ENCODE data around the gene RAP1GAP.

DNA sequence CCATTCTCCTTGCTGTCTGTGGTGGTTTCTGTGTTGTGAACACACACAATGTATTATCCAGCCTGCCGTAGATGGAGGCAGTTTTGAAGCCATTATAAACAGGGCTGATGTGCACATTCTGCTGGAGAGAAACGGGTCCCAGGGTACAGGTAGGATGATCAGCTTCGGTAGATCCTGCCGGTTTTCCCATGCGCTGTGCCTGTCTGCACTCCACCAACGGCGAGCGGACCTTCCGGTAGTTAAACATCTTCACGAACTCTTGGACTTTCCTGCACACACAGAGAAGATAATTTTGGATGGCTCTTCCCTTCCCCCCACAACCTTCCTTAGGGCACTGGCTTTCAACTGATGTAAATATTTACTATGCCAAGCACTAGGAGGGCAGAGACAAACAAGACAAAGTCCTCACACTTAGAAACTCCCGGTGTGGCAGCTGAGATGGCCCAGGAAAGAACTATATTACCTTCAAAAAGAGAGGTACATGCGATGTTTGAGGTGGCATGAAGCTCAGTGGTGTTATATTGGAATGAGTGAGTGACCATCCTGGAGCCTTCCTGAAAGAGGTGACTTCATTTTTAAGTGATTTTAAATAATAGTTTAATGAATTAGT is 118.2 kb downstream of the RAP1GAP start:
- TF ChIP-seq PHF8 (IDR thresholded peaks at IDR 0.05; ENCODE audit: borderline replicate concordance, low read depth) (no peak), EHMT2 (IDR thresholded peaks at IDR 0.05; ENCODE audit: low read depth) (no peak), EP300 (IDR thresholded peaks at IDR 0.05) (no peak)
- TF ChIP-seq, protein P1, sequence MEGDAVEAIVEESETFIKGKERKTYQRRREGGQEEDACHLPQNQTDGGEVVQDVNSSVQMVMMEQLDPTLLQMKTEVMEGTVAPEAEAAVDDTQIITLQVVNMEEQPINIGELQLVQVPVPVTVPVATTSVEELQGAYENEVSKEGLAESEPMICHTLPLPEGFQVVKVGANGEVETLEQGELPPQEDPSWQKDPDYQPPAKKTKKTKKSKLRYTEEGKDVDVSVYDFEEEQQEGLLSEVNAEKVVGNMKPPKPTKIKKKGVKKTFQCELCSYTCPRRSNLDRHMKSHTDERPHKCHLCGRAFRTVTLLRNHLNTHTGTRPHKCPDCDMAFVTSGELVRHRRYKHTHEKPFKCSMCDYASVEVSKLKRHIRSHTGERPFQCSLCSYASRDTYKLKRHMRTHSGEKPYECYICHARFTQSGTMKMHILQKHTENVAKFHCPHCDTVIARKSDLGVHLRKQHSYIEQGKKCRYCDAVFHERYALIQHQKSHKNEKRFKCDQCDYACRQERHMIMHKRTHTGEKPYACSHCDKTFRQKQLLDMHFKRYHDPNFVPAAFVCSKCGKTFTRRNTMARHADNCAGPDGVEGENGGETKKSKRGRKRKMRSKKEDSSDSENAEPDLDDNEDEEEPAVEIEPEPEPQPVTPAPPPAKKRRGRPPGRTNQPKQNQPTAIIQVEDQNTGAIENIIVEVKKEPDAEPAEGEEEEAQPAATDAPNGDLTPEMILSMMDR (IDR thresholded peaks at IDR 0.05) = no peak
- TF ChIP-seq, protein P2, sequence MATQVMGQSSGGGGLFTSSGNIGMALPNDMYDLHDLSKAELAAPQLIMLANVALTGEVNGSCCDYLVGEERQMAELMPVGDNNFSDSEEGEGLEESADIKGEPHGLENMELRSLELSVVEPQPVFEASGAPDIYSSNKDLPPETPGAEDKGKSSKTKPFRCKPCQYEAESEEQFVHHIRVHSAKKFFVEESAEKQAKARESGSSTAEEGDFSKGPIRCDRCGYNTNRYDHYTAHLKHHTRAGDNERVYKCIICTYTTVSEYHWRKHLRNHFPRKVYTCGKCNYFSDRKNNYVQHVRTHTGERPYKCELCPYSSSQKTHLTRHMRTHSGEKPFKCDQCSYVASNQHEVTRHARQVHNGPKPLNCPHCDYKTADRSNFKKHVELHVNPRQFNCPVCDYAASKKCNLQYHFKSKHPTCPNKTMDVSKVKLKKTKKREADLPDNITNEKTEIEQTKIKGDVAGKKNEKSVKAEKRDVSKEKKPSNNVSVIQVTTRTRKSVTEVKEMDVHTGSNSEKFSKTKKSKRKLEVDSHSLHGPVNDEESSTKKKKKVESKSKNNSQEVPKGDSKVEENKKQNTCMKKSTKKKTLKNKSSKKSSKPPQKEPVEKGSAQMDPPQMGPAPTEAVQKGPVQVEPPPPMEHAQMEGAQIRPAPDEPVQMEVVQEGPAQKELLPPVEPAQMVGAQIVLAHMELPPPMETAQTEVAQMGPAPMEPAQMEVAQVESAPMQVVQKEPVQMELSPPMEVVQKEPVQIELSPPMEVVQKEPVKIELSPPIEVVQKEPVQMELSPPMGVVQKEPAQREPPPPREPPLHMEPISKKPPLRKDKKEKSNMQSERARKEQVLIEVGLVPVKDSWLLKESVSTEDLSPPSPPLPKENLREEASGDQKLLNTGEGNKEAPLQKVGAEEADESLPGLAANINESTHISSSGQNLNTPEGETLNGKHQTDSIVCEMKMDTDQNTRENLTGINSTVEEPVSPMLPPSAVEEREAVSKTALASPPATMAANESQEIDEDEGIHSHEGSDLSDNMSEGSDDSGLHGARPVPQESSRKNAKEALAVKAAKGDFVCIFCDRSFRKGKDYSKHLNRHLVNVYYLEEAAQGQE (IDR thresholded peaks at IDR 0.05) = no peak

Measured in A549 (cell line).